NCI-H2081 (cell line): Measurements from ENCODE around the gene MAP2.

ENCODE experiments used
- DNase-seq, 2 experiments: peaks; one replicate each; lab custom pipeline; 2025; lab: John Stamatoyannopoulos, UW

Gene MAP2

DNA sequence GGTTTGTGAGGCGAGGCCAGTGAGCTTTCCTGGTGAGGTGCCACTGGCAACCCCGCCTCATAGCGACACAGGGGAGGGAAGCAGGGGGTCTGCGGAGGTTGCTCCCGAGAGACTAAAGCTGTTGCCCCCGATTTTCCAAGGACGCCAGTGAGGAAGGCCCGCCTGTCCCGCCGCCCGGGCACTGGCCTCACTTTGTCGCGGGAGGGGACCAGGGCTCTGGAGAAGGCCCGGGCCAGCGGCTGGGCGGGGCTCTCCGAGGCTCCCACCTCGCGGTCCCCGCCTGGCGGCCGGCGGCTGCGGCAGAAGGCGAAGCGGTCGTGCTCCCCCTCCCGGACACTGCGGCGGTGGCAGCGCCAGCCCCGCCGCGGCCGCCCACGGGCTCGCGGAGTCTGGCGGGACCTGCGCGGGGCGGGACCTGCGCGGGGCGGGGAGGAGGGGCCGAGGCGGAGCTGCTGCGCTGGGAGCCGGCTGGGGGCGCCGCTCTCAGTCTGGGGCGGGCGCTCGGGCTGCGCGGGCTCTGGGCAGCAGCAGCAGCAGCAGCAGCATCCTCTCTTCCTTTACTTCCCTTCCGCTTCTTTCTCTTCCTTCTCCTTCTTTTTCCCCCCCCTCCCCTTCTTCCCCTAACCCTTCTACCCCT is at the start of gene MAP2:
MAP2 (plus strand) TSS at position 486 of the 637 bp plus-strand sequence. CDS start 229,124 bp downstream, outside the sequence.
- DNase-seq = peak; percentile 89

GRCh38 chr2:209376686-209377085 is 47.2 kb upstream of the MAP2 start:
- no peak for DNase-seq

DNA sequence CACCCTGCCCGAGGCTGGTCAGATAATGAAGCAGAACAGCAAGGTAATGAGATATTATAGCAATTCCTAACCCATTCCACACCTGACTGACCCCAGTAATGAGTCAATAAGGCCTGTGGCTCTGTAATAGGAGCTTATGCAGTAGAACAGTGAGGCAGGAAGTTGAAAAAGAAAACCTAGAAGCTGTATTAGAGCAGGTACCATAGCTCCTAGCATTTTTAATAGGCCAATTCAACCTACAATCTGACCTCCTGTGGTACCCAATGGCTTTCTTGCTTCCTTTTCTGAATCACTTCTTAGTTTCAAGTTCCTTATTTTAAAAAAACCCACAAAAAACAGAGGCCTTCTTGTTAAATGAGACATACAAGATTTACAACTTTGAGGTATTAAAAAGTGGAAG is 43.6 kb upstream of the MAP2 start:
- peak; percentile 36 to 86 for DNase-seq

GRCh38 chr2:209381091-209381490 is 42.8 kb upstream of the MAP2 start:
- DNase-seq = no peak

DNA sequence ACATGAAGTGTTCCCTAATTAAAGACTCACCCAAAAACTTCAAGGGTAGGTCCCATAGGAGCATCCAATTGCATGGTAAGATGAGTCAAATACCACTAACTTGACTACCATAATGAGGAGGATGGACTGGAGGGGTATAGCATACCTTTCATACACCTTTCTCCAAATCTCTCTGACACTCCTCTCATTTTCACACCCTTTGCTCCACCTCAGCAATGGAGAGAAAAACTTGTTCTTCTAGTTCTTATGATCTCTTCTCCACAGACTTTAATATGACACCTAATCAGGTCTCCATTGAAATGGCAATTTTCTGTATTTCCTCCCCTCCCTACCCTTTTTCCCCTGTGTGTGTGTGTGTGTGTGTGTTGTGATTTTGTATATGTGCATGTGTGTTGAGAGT is 41.1 kb upstream of the MAP2 start:
- DNase-seq = no peak

- peak in 1 of 2 experiments; percentile 21 for DNase-seq
These were observed 40.6 kb upstream of the MAP2 start for GRCh38 chr2:209383212-209383611.

- DNase-seq = no peak
These were observed 36.5 kb upstream of the MAP2 start for GRCh38 chr2:209387389-209387788.

- DNase-seq = no peak
These were observed 35.3 kb upstream of the MAP2 start for GRCh38 chr2:209388446-209389037.

GRCh38 chr2:209389171-209389618 is 34.7 kb upstream of the MAP2 start:
- no peak for DNase-seq

- DNase-seq = no peak
These were observed 33.0 kb upstream of the MAP2 start for GRCh38 chr2:209390839-209391238.

DNA sequence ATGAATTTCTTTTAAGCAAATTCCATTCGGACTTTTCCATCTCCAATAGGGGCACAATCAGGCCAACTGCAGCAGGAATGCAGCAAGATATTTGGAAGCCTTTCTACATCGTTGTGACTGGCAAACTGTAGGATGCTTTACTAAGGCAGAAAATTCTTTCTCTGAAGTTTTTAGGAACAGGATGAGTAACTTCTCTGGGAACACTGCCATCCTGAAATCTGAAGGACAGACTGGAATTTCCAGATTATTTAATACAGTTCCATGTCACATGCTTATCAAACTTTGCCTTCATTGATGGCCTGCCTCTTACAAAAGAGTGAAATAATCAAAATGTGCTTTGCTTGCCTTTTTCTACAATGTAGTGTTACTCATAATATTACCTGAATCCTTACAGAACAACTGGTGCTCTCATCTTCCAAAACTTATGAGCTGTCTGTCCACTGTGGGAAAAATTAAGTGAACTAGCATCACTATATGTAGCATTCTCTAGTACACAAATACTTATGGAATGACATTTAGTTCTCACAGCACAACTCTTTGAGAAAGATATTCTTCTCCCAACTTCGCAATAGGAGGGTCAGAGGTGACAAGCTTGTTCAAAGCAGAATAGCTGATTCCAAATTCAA is 32.0 kb upstream of the MAP2 start:
- no peak for DNase-seq

- DNase-seq = no peak
These were observed 28.6 kb upstream of the MAP2 start for GRCh38 chr2:209395229-209395628.

GRCh38 chr2:209395652-209396051 is 28.2 kb upstream of the MAP2 start:
- no peak for DNase-seq

- no peak for DNase-seq
These were observed 25.4 kb upstream of the MAP2 start for GRCh38 chr2:209398463-209398862.

- DNase-seq = no peak
These were observed 22.1 kb upstream of the MAP2 start for GRCh38 chr2:209401788-209402187.

GRCh38 chr2:209411296-209411695 is 12.6 kb upstream of the MAP2 start:
- DNase-seq = no peak

DNA sequence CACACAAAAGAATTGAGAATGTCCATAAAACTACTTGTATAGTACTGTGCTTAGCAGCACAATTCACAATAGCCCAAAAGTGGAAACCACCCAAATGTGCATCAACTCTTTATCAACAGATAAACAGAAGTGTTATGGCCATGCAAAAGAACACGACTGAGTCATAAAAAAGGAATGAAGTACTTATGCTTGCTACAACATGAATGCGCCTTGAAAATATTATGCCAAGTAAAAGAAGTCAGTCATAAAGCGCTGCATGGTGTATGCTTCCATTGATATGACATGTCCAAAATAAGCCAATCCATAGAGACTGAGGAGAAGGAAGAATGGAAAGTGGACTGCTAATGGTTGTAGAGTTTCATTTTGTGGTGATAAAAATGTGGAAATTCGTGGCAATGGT is 12.1 kb upstream of the MAP2 start:
- no peak for DNase-seq

GRCh38 chr2:209413311-209414014 is 10.4 kb upstream of the MAP2 start:
- DNase-seq = no peak

GRCh38 chr2:209416913-209417312 is 6.9 kb upstream of the MAP2 start:
- no peak for DNase-seq

GRCh38 chr2:209422191-209422754 is 1.6 kb upstream of the MAP2 start:
- DNase-seq = no peak

DNA sequence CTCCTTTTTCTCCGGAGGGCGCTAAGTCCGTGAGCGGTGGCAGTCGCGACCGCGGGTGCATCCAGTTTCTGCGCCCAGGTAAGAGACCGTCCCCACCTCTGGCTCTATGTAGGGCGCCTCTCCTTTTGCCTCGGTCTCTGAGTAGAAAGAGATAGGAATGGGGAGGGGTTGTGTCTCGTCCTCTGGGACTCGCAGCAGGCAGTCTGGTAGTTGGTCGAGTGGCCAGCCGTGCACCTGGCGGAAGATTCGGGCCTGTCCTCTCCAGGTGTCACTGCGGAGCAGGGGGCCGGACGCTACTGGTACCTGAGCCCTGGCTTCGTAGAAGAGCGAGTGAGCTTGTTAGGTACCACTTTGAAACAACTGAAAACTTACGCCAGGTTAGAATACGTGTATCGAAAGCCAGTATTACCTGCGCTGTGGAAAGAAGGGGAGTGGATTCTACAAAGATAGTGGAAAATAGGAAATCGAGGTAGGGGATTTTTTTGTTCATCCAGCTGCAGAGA is 403 bp downstream of the MAP2 start:
- peak; percentile 51 to 65 for DNase-seq

DNA sequence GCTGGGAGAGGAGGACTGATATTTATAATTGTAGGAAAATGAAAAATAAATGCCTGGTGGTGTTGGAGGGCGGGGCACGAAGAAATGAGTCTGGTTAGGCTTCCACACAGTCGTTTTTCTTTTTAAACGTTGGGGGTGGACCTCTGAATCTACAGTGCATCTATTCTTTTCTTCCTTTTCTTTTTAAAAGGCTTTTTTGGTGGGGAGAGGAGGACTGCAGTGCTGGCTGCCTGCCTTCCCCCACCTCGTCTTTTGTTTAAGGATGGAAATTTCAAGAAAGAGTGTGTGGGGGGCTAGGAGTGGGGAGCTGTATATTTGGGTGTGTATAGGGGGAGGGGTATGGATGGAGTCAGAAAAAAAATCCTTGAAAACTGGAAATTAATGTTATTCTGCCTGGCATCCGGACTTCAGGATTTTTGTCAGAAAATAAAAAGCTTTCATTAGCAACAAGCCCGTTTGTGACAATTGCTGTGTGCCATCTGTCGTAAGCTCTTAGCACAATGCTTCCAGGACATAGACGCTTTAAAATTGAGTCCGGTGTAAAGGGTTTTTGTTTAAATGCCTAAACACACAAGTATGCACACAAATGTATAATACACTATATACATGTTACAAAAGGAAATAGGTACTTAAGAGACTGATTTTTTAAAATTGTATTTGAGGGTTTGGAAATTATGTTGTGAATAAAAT is 1.1 kb downstream of the MAP2 start:
- DNase-seq = peak; percentile 11 to 32
